SW480 (cell line): ENCODE measurements around the gene CLDN9.

ENCODE experiments used
- DNase-seq: peaks from one replicate; pipeline ENCODE4 v3.0.0-alpha.2; 2016; ENCODE audit warnings: low spot score

Gene CLDN9

GRCh38 chr16:3019594-3020246 is 7.0 kb downstream of the CLDN9 start:
- no peak for DNase-seq

- DNase-seq = peak; percentile 71
These were observed 7.5 kb downstream of the CLDN9 start, which contains the start of gene TNFRSF12A for GRCh38 chr16:3020247-3020603. Gene TNFRSF12A (plus strand): TSS chr16:3020368. CDS start chr16:3020398, 30 bp downstream.

GRCh38 chr16:3020604-3021448 is 8.1 kb downstream of the CLDN9 start:
- peak; percentile 93 for DNase-seq

- peak; percentile 87 for DNase-seq
These were observed 8.9 kb downstream of the CLDN9 start for GRCh38 chr16:3021449-3022207.

DNA sequence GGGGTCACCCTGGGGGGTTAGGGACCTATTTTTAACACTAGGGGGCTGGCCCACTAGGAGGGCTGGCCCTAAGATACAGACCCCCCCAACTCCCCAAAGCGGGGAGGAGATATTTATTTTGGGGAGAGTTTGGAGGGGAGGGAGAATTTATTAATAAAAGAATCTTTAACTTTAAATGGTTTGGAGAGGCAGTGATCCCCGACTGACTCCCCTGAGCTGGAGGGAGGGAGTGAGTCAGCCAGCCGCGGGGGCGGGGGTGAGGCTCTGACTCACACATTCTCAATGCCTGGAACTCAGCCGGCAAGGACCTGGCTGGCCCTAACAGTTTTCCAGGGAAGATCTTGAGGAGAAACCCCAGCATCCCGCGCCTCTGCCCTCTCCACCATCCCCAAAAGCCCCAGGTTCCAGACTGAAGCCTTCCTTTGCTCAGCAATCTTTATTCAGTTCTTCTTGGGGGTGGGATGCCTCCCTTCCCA is 9.5 kb downstream of the CLDN9 start:
- DNase-seq = peak; percentile 90

DNA sequence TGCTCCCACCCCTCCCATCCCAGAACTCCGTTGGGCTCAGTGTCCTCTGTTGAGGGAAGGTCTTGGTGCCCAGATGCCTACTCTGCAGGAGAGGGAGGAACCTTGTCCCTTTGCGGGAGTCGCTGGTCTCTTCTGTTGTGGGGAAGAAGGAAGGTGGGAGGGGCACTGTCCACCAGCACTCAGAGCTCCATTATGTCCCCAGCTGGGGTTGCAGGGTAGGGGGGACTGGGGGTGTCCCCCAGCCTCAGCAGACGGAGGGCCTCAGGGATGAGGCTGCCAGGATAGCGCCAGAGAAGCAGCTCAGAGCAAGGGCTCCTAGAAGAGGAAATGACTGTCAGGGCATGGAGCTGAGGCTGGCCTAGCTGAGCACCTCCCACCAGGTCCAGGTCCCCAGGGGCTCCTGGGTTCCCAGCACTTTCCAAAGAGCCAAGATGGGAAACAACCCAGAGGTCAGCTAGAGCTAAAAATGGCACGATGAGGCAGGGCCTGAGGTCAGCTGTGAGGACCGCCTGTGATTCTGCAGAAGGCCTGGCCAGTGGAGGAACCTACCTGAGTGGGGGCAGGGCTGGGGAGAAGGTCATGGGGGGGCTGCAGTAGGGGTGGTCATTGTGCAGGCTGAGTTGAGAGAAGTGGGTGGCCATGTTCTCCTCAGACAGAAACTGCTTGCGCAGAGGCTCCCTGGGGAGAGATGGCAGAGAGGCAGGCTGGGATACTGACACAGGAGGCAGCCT is 10.1 kb downstream of the CLDN9 start:
- DNase-seq = no peak

DNA sequence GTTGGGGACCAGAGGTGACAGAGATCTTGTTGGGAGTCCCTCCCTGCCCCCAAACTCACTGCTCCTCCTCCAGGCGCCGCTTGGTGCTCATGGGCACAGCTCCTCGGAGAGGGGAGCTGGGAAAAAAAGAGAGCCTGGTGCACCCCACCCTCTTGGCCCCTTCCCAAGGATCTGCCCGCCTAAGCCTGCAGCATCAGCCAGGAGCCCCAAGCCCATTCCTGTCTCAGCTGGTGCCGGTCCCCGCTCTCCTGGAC is 10.6 kb downstream of the CLDN9 start:
- DNase-seq = peak; percentile 88

- peak; percentile 96 for DNase-seq
These were observed 11.2 kb downstream of the CLDN9 start, which contains the start of the genes HCFC1R1 and THOC6 for GRCh38 chr16:3023669-3024478. Gene HCFC1R1 (minus strand): TSS chr16:3023942. CDS start chr16:3023941, 1 bp downstream. Gene THOC6 (plus strand): TSS chr16:3024035. CDS start chr16:3024327, 292 bp downstream.

DNA sequence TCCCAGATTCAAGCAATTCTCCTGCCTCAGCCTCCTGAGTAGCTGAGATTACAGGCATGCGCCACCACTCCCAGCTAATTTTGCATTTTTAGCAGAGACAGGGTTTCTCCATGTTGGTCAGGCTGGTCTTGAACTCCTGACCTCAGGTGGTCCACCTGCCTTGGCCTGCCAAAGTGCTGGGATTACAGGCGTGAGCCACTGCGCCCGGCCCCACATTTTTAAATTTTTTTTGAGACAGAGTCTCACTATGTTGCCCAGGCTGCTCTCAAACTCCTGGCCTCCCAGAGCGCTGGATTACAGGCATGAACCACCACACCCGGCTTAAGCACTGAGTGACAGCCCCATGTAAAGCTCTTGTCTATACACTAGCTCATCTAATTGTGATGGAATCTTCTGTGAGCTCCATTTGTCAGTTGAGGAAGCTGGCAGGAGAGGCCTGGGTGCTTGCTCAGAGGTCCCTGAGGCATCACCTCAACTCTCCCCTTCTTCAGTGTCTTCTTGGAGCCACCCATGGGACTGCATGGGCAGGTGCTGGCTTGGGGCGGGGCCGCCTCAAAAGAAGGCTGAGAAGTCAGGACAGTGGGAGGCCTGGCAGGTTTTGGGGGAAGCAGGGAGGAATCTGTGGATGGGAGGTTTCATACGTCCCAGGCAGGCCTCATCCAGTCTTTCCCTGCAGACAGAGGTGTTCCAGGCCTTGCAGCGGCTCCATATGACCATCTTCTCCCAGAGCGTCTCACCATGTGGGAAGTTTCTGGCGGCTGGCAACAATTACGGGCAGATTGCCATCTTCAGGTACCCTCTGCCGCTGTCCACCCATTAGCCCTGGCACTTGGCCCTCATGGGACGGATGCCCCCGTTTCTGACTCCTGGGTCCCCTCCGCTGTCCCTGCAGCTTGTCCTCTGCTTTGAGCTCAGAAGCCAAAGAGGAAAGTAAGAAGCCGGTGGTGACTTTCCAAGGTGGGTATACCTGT is 12.6 kb downstream of the CLDN9 start:
- no peak for DNase-seq

DNA sequence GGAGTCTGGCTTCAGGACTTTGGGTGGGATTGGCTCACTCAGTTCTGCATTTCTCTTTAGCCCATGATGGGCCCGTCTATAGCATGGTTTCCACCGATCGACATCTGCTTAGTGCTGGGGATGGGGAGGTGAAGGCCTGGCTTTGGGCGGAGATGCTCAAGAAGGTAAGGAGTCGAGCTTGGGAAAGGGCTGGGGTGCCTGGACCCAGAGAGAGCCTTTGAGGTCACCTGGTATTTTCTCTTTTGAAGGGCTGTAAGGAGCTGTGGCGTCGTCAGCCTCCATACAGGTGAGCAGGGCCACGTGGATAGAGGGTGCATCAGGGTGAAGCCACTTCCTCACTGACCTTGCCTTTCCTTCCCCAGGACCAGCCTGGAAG is 13.3 kb downstream of the CLDN9 start:
- no peak for DNase-seq

- no peak for DNase-seq
These were observed 14.1 kb downstream of the CLDN9 start for GRCh38 chr16:3026609-3027488.

- DNase-seq = no peak
These were observed 14.7 kb downstream of the CLDN9 start for GRCh38 chr16:3027489-3027795.

DNA sequence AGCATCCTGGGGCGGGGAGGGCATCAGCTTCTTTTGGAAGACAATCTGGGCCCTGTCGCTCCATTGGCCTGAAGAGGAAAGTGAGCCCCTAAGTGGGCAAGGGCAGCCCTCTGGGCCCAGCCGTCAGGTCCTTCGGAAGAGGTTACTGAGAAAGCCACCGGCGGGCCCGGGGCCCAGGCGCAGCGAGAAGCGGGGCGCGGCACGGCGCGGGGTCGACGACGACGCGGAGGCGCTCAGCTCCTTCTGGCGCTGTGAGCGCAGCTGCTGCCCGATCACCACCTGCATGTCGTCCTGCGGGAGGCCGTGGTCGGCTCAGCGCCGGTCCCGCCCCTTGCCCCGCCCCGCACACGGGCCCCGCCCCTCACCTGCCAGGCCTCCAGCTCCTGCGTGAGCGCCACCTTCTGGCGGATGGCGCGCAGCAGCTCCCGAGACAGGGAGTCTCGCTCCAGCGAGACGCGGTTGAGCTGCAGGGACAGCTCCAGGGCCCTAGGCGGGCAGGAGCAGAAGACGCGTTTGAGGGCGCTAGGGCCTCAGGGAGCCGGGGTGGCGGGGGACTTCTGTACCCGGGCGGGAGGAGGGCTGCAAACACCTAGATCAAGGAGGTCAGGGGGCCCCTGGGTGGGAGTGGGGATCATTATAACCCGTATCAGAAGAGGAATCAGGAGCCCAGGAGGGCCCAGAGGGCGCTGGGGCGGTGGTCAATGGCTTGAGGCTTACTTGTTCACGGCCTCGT is 15.4 kb downstream of the CLDN9 start:
- DNase-seq = peak; percentile 85

GRCh38 chr16:3028716-3029319 is 16.1 kb downstream of the CLDN9 start:
- DNase-seq = no peak

- no peak for DNase-seq
These were observed 16.9 kb downstream of the CLDN9 start for GRCh38 chr16:3029491-3030221.

DNA sequence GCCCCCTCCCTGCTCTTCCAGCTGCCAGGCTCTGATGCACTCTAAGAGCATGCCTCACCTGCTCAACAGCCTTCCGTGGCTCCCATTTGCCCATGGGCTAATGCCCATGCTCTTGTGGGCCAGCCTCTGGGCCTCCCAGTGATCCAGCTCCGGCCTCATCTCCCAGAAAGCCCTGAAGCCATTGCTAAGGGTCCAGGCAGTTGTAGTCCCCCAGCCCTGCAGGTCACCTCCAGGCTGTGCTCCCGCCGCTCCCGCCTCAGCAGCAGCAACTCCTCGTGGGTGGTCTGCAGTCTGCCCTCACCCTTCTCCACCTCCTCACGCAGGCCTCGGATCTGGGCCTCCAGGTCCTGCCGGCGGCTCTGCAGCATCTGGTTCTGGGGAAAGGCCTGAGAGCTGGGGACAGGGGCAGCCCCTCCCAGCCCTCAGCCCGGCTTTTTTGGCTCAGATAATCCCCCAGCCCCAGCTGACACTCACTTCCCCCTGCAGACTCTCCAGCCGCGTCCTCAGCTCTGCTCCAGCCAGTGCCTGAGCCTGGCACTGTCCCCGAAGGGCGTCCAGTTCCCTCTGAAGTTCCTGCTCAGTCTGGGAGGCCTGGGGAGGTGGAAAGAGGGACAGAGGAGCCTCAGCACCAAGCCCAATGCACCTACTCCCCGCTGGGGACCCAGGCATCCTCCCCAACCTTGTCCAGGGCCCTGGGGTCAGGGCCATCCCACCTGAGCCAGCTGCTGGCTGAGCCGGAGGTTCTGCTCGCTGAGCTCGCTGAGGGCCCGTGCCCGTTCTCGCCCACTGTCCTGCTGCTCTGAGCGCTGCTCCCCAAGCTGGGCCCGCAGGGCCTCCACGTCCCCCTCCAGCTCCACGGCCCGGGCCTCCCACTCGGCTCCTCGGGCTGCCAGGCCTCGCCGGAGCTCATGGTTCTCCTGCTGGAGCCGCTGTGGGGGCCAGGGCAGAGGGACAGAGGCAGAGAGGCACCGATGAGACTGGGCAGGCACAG is 17.8 kb downstream of the CLDN9 start:
- DNase-seq = no peak
